Activated CD8-positive, alpha-beta memory T cell treated with anti-CD3 and anti-CD28 coated beads, Interleukin-2, amount 50 U/mL, for 1 hour (primary cell): ENCODE results near the gene LAMA2.

Experiments used
- DNase-seq: peaks from one replicate; pipeline ENCODE4 v3.0.0-alpha.2; 2020; ENCODE audit errors: extremely low read depth

The LAMA2 gene

GRCh38 chr6:129307845-129308244 is 424.9 kb downstream of the LAMA2 start:
- DNase-seq: no peak

- no peak for DNase-seq
Measured at GRCh38 chr6:129309154-129309553, 426.2 kb downstream of the LAMA2 start.

- DNase-seq: no peak
Measured at GRCh38 chr6:129312880-129313279, 429.9 kb downstream of the LAMA2 start.

GRCh38 chr6:129314575-129314974 is 431.6 kb downstream of the LAMA2 start:
- no peak for DNase-seq

GRCh38 chr6:129317931-129318820 is 435.2 kb downstream of the LAMA2 start:
- no peak for DNase-seq

GRCh38 chr6:129320892-129321291 is 438.0 kb downstream of the LAMA2 start:
- DNase-seq: no peak

GRCh38 chr6:129321303-129321702 is 438.4 kb downstream of the LAMA2 start:
- DNase-seq: no peak

- DNase-seq: no peak
Measured at GRCh38 chr6:129324345-129324744, 441.4 kb downstream of the LAMA2 start.

- no peak for DNase-seq
Measured at GRCh38 chr6:129329678-129330077, 446.7 kb downstream of the LAMA2 start.

- DNase-seq: no peak
Measured at GRCh38 chr6:129331450-129332138, 448.7 kb downstream of the LAMA2 start.

- no peak for DNase-seq
Measured at GRCh38 chr6:129335792-129336191, 452.9 kb downstream of the LAMA2 start.

- DNase-seq: no peak
Measured at GRCh38 chr6:129338683-129339082, 455.7 kb downstream of the LAMA2 start.

- DNase-seq: no peak
Measured at GRCh38 chr6:129340983-129341382, 458.0 kb downstream of the LAMA2 start.

- DNase-seq: no peak
Measured at GRCh38 chr6:129342243-129342642, 459.3 kb downstream of the LAMA2 start.

GRCh38 chr6:129342796-129343195 is 459.9 kb downstream of the LAMA2 start:
- no peak for DNase-seq

GRCh38 chr6:129344379-129344778 is 461.4 kb downstream of the LAMA2 start:
- DNase-seq: no peak

GRCh38 chr6:129345890-129346289 is 463.0 kb downstream of the LAMA2 start:
- no peak for DNase-seq

- no peak for DNase-seq
Measured at GRCh38 chr6:129346964-129347363, 464.0 kb downstream of the LAMA2 start.

GRCh38 chr6:129350278-129350677 is 467.3 kb downstream of the LAMA2 start:
- no peak for DNase-seq

GRCh38 chr6:129351807-129352206 is 468.9 kb downstream of the LAMA2 start:
- no peak for DNase-seq

- DNase-seq: no peak
Measured at GRCh38 chr6:129353067-129353466, 470.1 kb downstream of the LAMA2 start.

GRCh38 chr6:129356129-129356528 is 473.2 kb downstream of the LAMA2 start:
- DNase-seq: no peak
